T-helper 17 cell (primary cell): Measurements from ENCODE around the gene MYO9B. TPM values are rescaled to one million over a fixed set of nuclear protein-coding genes. Genes with fewer than 3 reads are reported as not detected.

Source experiments
- ATAC-seq: fragments of 150-1000 bp; cut with Tn5 transposase; 2 replicates; pipeline ENCODE4 v1.10.0; 2021; ENCODE audit warnings: mild to moderate bottlenecking, moderate library complexity
- DNase-seq, 3 donors: peaks; one replicate each; pipeline versions ENCODE4 v3.0.0 to v3.0.0-alpha.2; 2020 to 2021
- H3K9me3 ChIP-seq: one replicate; pipeline ENCODE4 v1.7.0; 2013; ENCODE audit warnings: low read length, mild to moderate bottlenecking; ENCODE audit not compliant: control insufficient read depth, poor library complexity, severe bottlenecking
- H3K27ac Mint-ChIP-seq: one replicate; pipeline ENCODE4 v1.8.0; 2022; ENCODE audit warnings: mild to moderate bottlenecking, moderate library complexity, mixed read lengths
- H3K27me3 Mint-ChIP-seq: one replicate; pipeline ENCODE4 v1.8.0; 2022; ENCODE audit warnings: mixed read lengths
- H3K36me3 Mint-ChIP-seq: one replicate; pipeline ENCODE4 v1.8.0; 2022; ENCODE audit warnings: low read depth, mixed read lengths
- H3K4me1 Mint-ChIP-seq: one replicate; pipeline ENCODE4 v1.8.0; 2022; ENCODE audit warnings: mild to moderate bottlenecking, mixed read lengths
- H3K4me3 Mint-ChIP-seq: one replicate; pipeline ENCODE4 v1.8.0; 2022; ENCODE audit warnings: mild to moderate bottlenecking, moderate library complexity, mixed read lengths
- total RNA-seq, 4 donors: library from RNA in 2 of 4; stranded (reverse) in 2 of 4; gene quantifications; one replicate each; pipeline ENCODE4 v1.2.3 and lab custom pipeline; 2022 to 2026

The MYO9B gene
- total RNA-seq, 2 donors from 2014 or later: 202 to 220 TPM

DNA sequence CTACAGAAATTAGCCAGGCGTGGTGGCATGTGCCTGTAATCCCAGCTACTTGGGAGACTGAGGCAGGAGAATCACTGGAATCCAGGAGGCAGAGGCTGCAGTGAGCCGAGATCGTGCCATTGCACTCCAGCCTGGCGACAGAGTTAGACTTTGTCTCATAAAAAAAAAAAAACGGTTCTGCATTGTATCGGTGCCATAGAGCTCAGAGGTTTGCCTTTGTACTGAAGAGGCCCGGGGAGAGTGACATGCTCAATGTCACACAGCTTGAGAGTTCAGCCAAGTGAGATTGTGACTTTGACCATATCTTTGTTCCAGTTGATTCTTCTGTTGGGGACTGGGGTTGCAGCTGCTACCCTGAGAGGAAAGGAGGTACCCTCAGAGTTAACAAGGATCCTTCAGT, 4.7 kb upstream of the MYO9B start:
- Mint-ChIP-seq H3K4me3 (no peak overlapping the region), H3K36me3 (peaks cover 4% of the 10 kb centered on the region)

DNA sequence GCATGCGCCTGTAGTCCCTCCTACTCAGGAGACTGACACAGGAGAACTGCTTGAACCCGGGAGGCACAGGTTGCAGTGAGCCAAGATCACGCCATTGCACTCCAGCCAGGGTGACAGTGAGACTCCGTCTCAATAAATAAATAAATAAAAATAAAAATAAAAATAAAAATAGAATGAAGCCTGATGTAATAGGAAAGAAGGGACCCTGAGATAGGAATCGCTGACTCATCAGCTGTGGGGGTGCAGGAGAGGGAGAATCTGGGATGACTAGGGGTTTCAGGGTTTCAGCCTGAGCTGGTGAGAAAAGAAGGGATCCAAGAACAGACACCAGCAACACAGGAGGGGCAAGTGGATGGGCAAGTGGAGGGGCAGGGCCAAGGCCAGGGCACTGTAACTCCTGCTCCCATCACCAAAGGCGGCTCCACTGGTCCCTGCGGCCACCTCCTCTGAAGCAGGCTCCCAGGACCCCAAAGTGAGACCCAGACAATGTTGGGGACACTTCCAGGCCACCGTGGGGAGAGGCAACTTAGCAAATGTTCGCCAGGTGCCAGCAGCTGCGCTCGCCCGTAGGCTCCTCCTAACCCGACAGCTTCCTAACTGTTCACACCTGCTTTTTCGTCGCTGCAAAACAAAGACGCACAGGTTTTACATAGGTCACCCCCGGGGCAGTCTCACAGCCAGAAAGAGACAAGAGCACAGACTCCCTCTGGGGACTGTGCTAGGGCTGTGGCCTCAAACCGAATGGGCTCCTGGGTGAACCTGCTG, 1.5 kb upstream of the MYO9B start:
- Mint-ChIP-seq H3K4me3 (peak overlapping the region; percentile 99), H3K36me3 (peaks cover 4% of the 10 kb centered on the region), H3K27me3 (no peaks in the 10 kb centered on the region), H3K4me1 (peaks cover 45% of the 10 kb centered on the region), H3K27ac (peak overlapping the region; percentile 95)
- ATAC-seq (no peak), DNase-seq (no peak)
- no peaks in the 10 kb centered on the region for H3K9me3 ChIP-seq

More for the DNA sequence above, 4.7 kb upstream of the MYO9B start:
- ATAC-seq (no peak), DNase-seq (no peak)
- no peaks in the 10 kb centered on the region for H3K9me3 ChIP-seq
- H3K27ac Mint-ChIP-seq: no peak overlapping the region
- H3K4me1 Mint-ChIP-seq: peaks cover 35% of the 10 kb centered on the region
- no peaks in the 10 kb centered on the region for H3K27me3 Mint-ChIP-seq

DNA sequence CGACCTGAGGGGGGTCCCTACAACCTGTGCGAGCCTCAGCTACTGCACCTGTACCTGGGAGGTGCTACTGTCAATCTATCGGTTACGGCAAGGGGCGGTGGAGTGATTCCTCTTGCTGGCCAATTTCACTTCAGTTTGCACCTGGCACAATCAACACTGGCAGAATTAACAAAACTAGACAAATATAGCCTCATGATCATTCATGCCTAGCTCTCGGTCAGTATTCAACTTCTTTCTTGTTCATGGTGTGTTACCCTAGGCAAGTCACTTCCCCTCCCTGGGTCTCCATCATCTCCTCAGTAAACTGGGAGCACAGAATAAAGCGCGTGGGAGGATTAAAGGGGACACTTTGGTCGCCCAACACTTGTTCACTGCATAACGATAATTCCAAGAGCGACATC, 943 bp upstream of the MYO9B start:
- Mint-ChIP-seq H3K4me1 (peaks cover 51% of the 10 kb centered on the region), H3K27me3 (no peaks in the 10 kb centered on the region), H3K36me3 (peaks cover 4% of the 10 kb centered on the region), H3K27ac (peak overlapping the region; percentile 95), H3K4me3 (peak overlapping the region; percentile 99)
- DNase-seq: no peak
- no peak for ATAC-seq
- H3K9me3 ChIP-seq: no peaks in the 10 kb centered on the region

DNA sequence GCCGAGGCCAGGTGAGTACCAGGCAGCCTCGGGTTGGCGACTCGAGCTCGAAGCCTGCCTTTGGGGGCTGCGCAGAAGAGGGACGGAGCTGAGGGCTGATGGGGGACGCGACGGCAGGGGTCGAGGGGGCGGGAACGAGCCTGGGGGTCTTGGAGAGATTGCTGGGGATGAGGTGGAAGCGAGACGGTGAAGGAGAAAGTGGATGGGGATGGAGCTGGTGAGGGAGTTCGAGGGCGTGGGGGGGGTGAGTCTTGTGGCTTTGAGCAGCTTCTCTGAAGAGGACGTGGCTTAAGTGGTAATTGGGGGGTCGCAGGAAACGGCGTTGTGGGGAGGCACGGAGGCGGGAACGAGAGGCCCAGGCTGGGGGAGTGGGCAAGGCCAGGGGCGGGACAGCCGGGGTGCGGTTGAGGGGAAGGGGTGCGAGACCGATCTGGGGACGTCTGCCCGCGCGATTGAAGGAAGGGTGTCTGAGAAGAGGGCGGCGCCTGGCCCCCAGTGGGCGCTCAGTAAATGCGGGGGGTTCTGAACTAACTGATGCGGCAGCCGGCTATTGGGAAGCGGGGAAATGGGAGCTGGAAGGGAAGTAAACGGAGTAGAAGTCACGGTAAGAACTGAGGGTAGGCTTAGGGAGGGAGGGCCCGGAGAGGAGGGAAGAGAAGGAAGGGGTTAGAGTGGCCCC, 426 bp downstream of the MYO9B start:
- Mint-ChIP-seq H3K4me1 (peaks cover 47% of the 10 kb centered on the region), H3K27ac (peak overlapping the region; percentile 95), H3K36me3 (no peaks in the 10 kb centered on the region), H3K4me3 (peak overlapping the region; percentile 99), H3K27me3 (no peaks in the 10 kb centered on the region)
- peak; percentile 30 to 47 (median 44) for DNase-seq
- no peaks in the 10 kb centered on the region for H3K9me3 ChIP-seq
- no peak for ATAC-seq

DNA sequence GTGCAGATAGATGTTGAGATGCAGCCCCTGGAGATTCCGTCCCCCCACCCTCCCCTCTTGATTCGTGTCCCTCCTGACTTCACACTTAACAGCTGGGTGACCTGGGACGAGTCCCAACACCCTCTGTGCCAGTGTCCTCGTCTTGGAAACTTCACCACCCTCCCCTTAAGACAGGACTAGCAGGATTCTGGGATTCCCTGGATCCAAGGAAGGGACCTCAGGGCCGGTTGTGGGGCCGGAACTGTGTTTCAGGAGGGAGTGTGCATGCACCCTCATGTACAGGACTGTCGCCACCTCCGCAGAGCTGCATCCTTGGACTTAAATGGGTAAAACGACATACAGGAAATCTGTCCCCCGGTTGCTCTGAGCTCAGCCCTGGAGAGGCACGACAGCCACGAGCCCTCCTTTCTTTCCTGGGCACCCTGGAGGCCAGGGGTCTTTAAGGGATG, 990 bp downstream of the MYO9B start:
- no peaks in the 10 kb centered on the region for H3K9me3 ChIP-seq
- H3K4me1 Mint-ChIP-seq: peaks cover 52% of the 10 kb centered on the region
- H3K27me3 Mint-ChIP-seq: no peaks in the 10 kb centered on the region
- DNase-seq: no peak
- H3K36me3 Mint-ChIP-seq: no peaks in the 10 kb centered on the region
- peak overlapping the region; percentile 99 for H3K4me3 Mint-ChIP-seq
- H3K27ac Mint-ChIP-seq: peak overlapping the region; percentile 95
- no peak for ATAC-seq

DNA sequence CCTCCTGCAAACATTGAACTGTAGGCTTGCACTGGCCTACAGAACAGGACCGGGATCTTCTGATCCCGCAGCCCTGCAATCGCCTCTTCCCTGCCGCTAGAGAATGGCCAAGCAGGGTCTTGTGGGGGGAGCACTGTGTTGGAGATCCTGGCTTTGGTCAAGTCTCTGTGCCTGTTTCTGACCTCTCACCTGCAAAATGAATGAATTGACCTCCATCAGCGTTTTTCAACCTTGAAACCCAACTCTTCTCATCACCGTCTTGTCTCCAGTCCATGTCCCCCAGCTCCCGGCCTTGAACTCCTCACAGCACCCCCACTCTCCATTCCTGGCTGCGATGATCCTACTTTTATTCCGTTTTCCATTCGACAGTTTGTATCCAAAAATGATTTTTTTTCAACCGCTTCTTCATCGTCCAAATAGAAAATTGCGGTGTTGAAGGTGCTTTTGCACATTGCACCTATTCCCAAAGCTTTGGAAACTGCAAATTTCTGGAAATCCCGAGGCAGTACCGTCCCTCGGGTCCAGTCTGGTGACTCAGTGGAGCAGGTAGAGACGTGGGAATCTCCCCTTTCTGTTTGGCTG, 2.0 kb downstream of the MYO9B start:
- Mint-ChIP-seq H3K36me3 (no peaks in the 10 kb centered on the region), H3K27ac (peak overlapping the region; percentile 95)

DNA sequence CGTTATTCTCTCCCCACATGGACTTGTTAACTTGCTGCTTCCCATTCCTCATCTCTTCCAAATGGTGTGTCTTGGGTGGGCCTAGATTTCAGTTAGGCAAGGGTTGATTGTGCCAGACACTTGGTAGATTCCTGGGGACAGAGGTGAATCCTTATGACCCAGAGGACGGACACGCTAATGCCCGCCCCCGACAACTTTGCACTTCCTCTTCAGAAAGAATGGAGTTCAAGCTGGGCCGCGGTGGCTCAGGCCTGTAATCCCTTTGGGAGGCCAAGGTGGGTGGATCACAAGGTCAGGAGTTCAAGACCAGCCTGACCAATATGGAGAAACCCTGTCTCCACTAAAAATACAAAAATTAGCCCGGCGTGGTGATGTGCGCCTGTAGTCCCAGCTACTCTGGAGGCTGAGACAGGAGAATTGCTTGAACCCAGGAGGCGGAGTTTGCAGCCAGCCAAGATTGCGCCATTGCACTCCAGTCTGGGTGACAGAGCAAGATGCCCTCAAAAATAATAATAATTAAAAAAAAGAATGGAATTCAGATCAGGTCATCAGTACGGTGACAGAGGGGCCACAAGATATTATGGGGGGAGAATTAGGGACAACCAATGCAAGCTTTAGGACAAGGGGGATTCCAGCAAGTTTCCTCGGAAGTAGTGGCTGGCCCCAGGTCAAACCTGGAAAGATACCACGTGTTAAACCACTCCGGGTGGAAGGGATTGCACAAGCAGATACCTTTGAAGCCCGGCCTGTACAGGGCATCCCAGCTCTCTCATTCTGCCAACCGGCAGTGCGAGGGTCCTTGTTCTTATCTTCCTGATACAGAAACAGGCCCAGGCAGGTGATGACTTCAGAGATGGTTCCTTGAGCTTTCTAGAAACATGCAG, 2.7 kb downstream of the MYO9B start:
- Mint-ChIP-seq H3K4me3 (peak overlapping the region; percentile 99), H3K4me1 (peaks cover 61% of the 10 kb centered on the region), H3K27ac (peak overlapping the region; percentile 27), H3K27me3 (no peaks in the 10 kb centered on the region), H3K36me3 (no peaks in the 10 kb centered on the region)
- DNase-seq (no peak), ATAC-seq (no peak)
- H3K9me3 ChIP-seq: no peaks in the 10 kb centered on the region

More for the DNA sequence above, 2.0 kb downstream of the MYO9B start:
- Mint-ChIP-seq H3K4me1 (peaks cover 62% of the 10 kb centered on the region), H3K27me3 (no peaks in the 10 kb centered on the region), H3K4me3 (peak overlapping the region; percentile 99)
- no peaks in the 10 kb centered on the region for H3K9me3 ChIP-seq
- ATAC-seq (no peak), DNase-seq (no peak)

DNA sequence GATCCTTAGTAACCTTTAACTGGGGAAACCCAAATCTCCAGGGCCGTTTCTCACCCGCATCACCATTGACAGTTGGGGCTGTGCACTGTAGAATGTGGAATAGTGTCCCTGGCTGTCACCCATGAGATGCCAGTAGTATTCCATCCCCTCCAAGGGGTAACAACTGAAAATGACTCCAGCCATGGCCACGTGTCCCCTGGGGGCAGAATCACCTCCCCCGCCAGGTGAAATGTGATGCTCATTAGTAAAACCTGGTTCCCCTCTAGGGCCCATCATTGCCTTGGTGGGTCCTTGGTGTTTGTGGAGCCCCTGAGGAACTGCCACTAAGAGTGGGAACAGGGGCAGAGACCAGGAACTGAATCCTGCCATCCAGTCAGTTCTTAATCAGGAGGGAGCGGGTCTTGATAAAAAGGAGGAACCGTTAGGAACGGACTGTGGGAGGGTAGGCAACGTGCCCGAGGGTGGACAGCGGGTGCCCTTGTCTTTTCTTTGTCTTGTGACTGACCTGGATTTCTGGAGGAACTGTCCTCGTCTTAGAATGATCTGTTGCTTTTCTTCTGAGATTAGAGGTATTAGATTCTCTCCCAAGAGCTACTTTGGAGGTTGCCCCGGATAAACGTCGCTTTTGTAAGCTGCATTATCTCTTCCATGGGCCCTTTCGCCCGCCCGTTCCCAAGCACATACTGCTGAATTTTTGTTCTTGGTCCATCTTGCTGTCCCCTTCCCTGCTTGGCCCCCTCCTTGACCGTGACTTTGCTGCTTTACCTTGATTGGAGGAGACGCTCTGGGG, 3.5 kb downstream of the MYO9B start:
- H3K9me3 ChIP-seq: no peaks in the 10 kb centered on the region
- ATAC-seq (no peak), DNase-seq (no peak)
- Mint-ChIP-seq H3K27ac (peak overlapping the region; percentile 81), H3K27me3 (no peaks in the 10 kb centered on the region), H3K36me3 (no peaks in the 10 kb centered on the region), H3K4me1 (peaks cover 54% of the 10 kb centered on the region), H3K4me3 (peak overlapping the region; percentile 82)

DNA sequence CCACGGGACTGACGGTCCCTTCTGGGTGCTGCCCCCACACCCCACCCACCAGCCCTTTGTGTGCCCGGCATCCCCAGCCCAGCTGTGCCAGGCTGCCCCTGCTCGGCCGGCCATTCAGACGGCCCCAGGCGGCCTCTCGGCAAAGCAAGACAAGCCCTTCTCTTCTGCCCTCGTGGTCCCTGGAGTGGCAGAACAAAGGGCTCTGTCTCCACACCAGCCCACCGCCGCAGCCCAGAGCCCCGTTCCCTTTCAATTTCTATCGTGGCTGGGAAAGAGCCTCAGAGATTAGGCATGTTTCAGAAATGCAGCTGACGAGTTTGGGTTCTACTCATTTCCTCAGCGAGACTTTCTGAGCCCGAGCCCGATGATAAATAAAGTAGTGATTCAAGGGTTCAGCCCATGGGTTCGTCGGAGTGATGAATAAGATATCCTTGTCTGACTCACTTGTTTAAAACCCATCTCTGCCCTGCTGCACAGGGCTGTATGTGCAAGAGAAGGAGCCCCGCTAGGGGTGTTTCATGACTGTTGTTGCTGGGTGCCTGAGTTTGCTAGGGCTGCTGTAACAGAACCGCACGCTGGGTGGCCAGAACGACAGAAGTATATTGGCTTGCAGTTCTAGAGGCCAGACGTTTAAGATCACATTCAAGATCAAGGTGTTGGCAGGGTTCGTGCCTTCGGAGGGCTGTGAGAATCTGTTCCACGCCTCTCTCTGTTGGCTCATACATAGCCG, 4.3 kb downstream of the MYO9B start:
- H3K36me3 Mint-ChIP-seq: no peaks in the 10 kb centered on the region
- no peaks in the 10 kb centered on the region for H3K27me3 Mint-ChIP-seq
- no peaks in the 10 kb centered on the region for H3K9me3 ChIP-seq
- H3K27ac Mint-ChIP-seq: peak overlapping the region; percentile 81
- DNase-seq (peak; percentile 37 to 52 (median 41)), ATAC-seq (peak; percentile 56)
- H3K4me1 Mint-ChIP-seq: peaks cover 48% of the 10 kb centered on the region
- H3K4me3 Mint-ChIP-seq: peak overlapping the region; percentile 82

DNA sequence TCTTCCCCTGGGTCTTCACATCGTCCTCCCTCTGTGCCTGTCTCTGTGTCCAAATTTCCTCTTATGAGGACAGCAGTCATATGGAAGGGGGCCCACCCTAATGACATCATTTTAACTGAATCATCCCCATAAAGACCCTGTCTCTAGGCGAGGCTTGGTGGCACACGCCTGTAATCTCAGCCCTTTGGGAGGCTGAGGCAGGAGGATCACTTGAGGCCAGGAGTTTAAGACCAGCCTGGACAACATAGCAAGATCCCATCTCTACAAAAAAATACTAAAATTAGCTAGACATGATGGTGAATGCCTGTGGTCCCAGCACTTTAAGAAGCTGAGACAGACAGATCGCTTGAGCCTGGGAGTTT, 4.8 kb downstream of the MYO9B start:
- peak overlapping the region; percentile 82 for H3K4me3 Mint-ChIP-seq

DNA sequence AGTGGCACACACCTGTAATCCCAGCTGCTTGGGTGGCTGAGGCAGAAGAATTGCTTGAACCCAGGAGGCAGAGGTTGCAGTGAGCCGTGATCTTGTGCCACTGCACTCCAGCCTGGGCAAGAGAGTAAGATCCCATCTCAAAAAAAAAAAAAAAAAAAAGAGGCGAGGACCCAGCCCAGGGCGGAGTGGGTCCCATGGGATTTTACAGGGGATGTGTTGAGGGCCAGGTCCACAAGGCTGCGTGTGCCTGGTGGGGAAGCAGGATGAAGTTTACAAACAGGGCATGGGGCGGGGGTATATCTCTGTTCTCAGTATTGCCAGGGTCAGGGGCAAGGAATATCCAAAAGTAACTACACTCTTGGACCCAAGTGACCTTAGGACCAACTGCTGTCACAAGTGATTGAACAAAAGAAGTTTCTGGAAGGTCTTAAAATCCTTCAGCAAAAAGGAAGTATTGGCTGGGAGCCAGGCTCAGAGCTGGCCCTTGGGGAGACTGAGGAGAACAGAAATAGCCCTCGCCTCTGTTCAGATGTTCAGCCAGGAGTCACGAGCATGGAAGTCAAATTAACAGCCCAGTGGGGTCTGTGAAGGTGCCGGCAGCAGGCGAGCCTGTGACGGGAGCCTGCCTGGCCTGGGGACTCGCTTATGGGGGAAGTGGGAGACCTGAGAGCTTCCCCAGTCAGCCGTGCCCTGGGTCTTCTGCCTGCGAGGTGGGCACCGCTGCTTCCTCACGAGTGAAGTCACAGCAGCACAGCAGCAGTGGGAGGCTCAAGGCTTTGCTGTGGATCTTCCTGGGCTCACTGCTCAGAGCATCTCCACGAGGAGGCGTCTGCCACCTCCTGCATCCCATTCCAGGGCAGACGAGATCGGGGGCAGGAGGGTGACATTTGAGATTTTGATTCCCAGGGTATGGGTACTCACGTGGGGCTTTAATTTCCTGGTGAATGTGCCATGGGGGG, 6.4 kb downstream of the MYO9B start:
- Mint-ChIP-seq H3K27me3 (no peaks in the 10 kb centered on the region), H3K36me3 (no peaks in the 10 kb centered on the region), H3K27ac (peak overlapping the region; percentile 41), H3K4me3 (peak overlapping the region; percentile 66), H3K4me1 (peaks cover 46% of the 10 kb centered on the region)
- H3K9me3 ChIP-seq: no peaks in the 10 kb centered on the region
- DNase-seq (no peak), ATAC-seq (no peak)

More for the DNA sequence above, 4.8 kb downstream of the MYO9B start:
- H3K9me3 ChIP-seq: no peaks in the 10 kb centered on the region
- no peaks in the 10 kb centered on the region for H3K27me3 Mint-ChIP-seq
- no peaks in the 10 kb centered on the region for H3K36me3 Mint-ChIP-seq
- DNase-seq: no peak
- H3K4me1 Mint-ChIP-seq: peaks cover 50% of the 10 kb centered on the region
- no peak for ATAC-seq
- peak overlapping the region; percentile 81 for H3K27ac Mint-ChIP-seq
